ENCODE measurements around the gene NFIL3. TPM values are rescaled to one million over a fixed set of nuclear protein-coding genes. Genes with fewer than 3 reads are reported as not detected.

NFIL3 gene
- total RNA-seq, 2 donors from 2014 or later: 11.4 to 12.9 TPM

DNA sequence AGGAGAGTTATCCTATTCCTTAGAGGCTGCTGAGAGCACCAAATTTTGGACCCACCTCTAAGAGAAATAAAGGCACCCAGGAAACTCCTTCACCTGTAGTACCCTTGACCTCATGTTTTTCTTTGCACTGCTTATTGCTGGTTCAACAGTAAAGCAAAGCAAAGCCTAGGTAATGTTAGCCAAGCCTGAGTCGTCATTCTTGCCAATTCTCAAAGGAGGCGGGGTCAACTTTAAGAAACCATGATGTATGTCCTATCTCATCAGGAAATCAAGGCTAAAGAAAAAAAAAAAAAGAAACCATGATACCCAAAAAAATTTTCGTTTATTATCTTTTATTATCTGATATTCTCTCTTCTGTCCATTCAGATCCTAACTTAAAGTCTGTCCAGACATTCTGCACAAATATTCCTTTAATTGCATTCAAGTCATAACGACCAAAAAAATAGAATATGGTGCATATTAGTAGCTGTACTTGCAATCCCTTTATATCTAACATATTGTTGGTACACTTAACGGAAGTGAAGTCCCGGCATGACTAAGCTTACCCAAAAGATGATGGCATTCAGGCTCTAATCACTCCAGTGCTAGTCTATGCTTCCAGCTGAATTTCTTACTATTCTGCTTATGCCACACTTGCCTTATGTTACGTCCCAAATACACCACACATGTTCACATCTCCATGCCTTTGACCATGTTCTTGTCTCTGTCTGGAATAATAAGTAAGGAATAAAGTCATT, 63.7 kb downstream of the NFIL3 start:
- intact Hi-C loops (cut with DNase I): no loop called here
- H3K4me1 ChIP-seq: peaks cover 26% of the 10 kb centered on the region
- TF ChIP-seq POLR2A (IDR thresholded peaks at IDR 0.05): no peak
- TF ChIP-seq, protein P1, sequence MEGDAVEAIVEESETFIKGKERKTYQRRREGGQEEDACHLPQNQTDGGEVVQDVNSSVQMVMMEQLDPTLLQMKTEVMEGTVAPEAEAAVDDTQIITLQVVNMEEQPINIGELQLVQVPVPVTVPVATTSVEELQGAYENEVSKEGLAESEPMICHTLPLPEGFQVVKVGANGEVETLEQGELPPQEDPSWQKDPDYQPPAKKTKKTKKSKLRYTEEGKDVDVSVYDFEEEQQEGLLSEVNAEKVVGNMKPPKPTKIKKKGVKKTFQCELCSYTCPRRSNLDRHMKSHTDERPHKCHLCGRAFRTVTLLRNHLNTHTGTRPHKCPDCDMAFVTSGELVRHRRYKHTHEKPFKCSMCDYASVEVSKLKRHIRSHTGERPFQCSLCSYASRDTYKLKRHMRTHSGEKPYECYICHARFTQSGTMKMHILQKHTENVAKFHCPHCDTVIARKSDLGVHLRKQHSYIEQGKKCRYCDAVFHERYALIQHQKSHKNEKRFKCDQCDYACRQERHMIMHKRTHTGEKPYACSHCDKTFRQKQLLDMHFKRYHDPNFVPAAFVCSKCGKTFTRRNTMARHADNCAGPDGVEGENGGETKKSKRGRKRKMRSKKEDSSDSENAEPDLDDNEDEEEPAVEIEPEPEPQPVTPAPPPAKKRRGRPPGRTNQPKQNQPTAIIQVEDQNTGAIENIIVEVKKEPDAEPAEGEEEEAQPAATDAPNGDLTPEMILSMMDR (IDR thresholded peaks at IDR 0.05): no peak
- no peaks in the 10 kb centered on the region for H3K9me3 ChIP-seq
- DNase-seq: no peak
- no peak overlapping the region for H3K4me3 ChIP-seq
- WGBS, 2 donors: 40 to 43% methylated on average over 7 of the region's 7 CpGs
- H3K27ac ChIP-seq: peak overlapping the region in 2 of 4 donors; percentile 90 to 97
- no peak for ATAC-seq
- H3K27me3 ChIP-seq: no peaks in the 10 kb centered on the region
- H3K36me3 ChIP-seq (replicated peaks in 1 of 2; ENCODE audit: insufficient read depth in 1 of 2, low read depth in 2 of 2): no peaks in the 10 kb centered on the region

DNA sequence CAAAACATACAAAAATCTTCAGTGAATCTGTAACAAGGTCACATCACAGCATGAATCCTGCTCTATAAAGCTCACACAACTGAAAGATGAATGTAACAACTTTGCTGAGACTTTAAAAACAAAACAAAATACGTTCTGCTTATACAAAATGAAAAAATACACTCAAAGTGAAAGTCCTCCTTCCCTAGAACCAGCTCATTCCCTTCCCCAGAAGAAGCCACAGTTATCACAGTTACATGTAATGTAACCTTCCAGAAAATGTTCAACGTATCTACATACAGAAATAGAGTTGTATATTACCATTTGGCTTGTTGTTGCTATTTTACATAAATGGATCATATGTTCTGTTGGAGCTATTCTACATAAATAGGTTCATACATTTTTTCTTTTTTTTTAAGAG, 64.5 kb downstream of the NFIL3 start:
- Histone ChIP-seq H3K27me3 (no peaks in the 10 kb centered on the region), H3K27ac (no peak overlapping the region), H3K4me1 (peaks cover 26% of the 10 kb centered on the region), H3K9me3 (no peaks in the 10 kb centered on the region), H3K36me3 (replicated peaks in 1 of 2; ENCODE audit: insufficient read depth in 1 of 2, low read depth in 2 of 2) (no peaks in the 10 kb centered on the region), H3K4me3 (no peak overlapping the region)
- no peak for ATAC-seq
- no peak for DNase-seq
- TF ChIP-seq, protein P1 (IDR thresholded peaks at IDR 0.05): no peak
- no peak for TF ChIP-seq POLR2A (IDR thresholded peaks at IDR 0.05)
- intact Hi-C loops (cut with DNase I): no loop called here
- 71 to 74% methylated on average over 2 of the region's 2 CpGs for WGBS, 2 donors

Other genes with a start within 250 kb of the NFIL3 start
- 10 to 100 TPM; 47.7 to 75.8 TPM for gene AUH, start 61.9 kb downstream of the NFIL3 start, total RNA-seq